RWPE2 (cell line): ENCODE measurements around the gene PLCL1.

Experiments
- ATAC-seq: fragments of 200-7000 bp; cut with Tn5 transposase; 3 replicates; pipeline ENCODE4 v1.9.1; 2021; ENCODE audit warnings: low read depth
- DNase-seq: peaks from one replicate; pipeline ENCODE4 v3.0.0-alpha.2; 2020; ENCODE audit warnings: low spot score
- H3K27ac ChIP-seq: fragments of 450-650 bp; 2 replicates; pipeline ENCODE4 v1.5.1; 2017; ENCODE audit warnings: mild to moderate bottlenecking; ENCODE audit not compliant: poor library complexity, severe bottlenecking
- H3K27me3 ChIP-seq: fragments of 250-450 bp; sonication (Bioruptor Pico); 2 replicates; pipeline ENCODE4 v1.5.1; 2021; ENCODE audit warnings: mild to moderate bottlenecking, moderate library complexity; ENCODE audit not compliant: insufficient read depth, poor library complexity, severe bottlenecking
- H3K36me3 ChIP-seq: fragments of 250-450 bp; sonication (Bioruptor Pico); 2 replicates; pipeline ENCODE4 v1.5.1; 2020; ENCODE audit warnings: low read depth, mild to moderate bottlenecking, moderate library complexity
- H3K4me1 ChIP-seq: fragments of 250-450 bp; sonication (Bioruptor Pico); 2 replicates; pipeline ENCODE4 v1.5.1; 2021; ENCODE audit warnings: mild to moderate bottlenecking, moderate library complexity; ENCODE audit not compliant: insufficient read depth, poor library complexity, severe bottlenecking
- H3K4me3 ChIP-seq: fragments of 250-450 bp; sonication (Bioruptor Pico); 2 replicates; pipeline ENCODE4 v1.5.1; 2021; ENCODE audit warnings: mild to moderate bottlenecking, moderate library complexity; ENCODE audit not compliant: severe bottlenecking
- H3K9me3 ChIP-seq: fragments of 250-450 bp; sonication (Bioruptor Pico); 2 replicates; pipeline ENCODE4 v1.5.1; 2021; ENCODE audit warnings: mild to moderate bottlenecking, moderate library complexity; ENCODE audit not compliant: severe bottlenecking
- TF ChIP-seq, protein P1 (sequence below): fragments of 450-650 bp; IDR thresholded peaks from one replicate; pipeline ENCODE4 v1.5.1; 2017; ENCODE audit warnings: mild to moderate bottlenecking, moderate library complexity; ENCODE audit not compliant: poor library complexity, severe bottlenecking

Gene PLCL1

DNA sequence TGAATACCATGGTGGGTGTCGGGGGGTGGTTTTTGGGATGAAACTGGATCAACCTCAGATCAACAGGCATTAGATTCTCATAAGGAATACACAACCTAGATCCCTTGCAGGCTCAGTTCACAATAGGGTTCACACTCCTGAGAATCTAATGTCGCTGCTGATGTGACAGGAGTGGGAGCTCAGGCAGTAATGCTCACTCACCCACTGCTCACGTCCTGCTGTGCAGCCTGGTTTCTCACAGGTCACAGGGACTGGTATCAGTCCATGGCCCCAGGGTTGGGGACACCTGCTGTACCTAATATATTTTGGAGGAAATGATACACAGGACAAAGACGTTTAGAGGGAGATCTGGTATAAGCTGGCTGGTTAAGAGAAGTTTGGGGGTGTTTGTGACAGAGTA, 338.8 kb downstream of the PLCL1 start:
- no peaks in the 10 kb centered on the region for H3K9me3 ChIP-seq
- H3K27ac ChIP-seq = no peak overlapping the region
- no peak overlapping the region for H3K4me3 ChIP-seq
- DNase-seq = no peak
- H3K27me3 ChIP-seq = no peaks in the 10 kb centered on the region
- no peaks in the 10 kb centered on the region for H3K4me1 ChIP-seq
- ATAC-seq = no peak
- TF ChIP-seq, protein P1, sequence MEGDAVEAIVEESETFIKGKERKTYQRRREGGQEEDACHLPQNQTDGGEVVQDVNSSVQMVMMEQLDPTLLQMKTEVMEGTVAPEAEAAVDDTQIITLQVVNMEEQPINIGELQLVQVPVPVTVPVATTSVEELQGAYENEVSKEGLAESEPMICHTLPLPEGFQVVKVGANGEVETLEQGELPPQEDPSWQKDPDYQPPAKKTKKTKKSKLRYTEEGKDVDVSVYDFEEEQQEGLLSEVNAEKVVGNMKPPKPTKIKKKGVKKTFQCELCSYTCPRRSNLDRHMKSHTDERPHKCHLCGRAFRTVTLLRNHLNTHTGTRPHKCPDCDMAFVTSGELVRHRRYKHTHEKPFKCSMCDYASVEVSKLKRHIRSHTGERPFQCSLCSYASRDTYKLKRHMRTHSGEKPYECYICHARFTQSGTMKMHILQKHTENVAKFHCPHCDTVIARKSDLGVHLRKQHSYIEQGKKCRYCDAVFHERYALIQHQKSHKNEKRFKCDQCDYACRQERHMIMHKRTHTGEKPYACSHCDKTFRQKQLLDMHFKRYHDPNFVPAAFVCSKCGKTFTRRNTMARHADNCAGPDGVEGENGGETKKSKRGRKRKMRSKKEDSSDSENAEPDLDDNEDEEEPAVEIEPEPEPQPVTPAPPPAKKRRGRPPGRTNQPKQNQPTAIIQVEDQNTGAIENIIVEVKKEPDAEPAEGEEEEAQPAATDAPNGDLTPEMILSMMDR = no peak
- no peaks in the 10 kb centered on the region for H3K36me3 ChIP-seq

GRCh38 chr2:198143793-198144192, 339.4 kb downstream of the PLCL1 start:
- Histone ChIP-seq H3K27me3 (no peaks in the 10 kb centered on the region), H3K27ac (no peak overlapping the region), H3K4me1 (no peaks in the 10 kb centered on the region), H3K36me3 (no peaks in the 10 kb centered on the region), H3K9me3 (no peaks in the 10 kb centered on the region), H3K4me3 (no peak overlapping the region)
- no peak for ATAC-seq
- TF ChIP-seq, protein P1 = no peak
- DNase-seq = no peak

GRCh38 chr2:198144660-198145059, 340.3 kb downstream of the PLCL1 start:
- H3K4me3 ChIP-seq = no peak overlapping the region
- no peak overlapping the region for H3K27ac ChIP-seq
- no peaks in the 10 kb centered on the region for H3K9me3 ChIP-seq
- ATAC-seq (no peak), DNase-seq (no peak)
- TF ChIP-seq, protein P1 = no peak
- H3K27me3 ChIP-seq = no peaks in the 10 kb centered on the region
- no peaks in the 10 kb centered on the region for H3K4me1 ChIP-seq
- H3K36me3 ChIP-seq = no peaks in the 10 kb centered on the region

GRCh38 chr2:198146346-198146940, 342.1 kb downstream of the PLCL1 start:
- no peak for ATAC-seq
- DNase-seq = no peak

GRCh38 chr2:198157314-198157713, 352.9 kb downstream of the PLCL1 start:
- H3K4me3 ChIP-seq = no peak overlapping the region
- TF ChIP-seq, protein P1 = no peak
- no peak for ATAC-seq
- H3K4me1 ChIP-seq = no peaks in the 10 kb centered on the region
- H3K27ac ChIP-seq = no peak overlapping the region
- H3K27me3 ChIP-seq = no peaks in the 10 kb centered on the region
- no peaks in the 10 kb centered on the region for H3K36me3 ChIP-seq
- H3K9me3 ChIP-seq = no peaks in the 10 kb centered on the region
- no peak for DNase-seq

More at GRCh38 chr2:198146346-198146940, 342.1 kb downstream of the PLCL1 start:
- Histone ChIP-seq H3K9me3 (no peaks in the 10 kb centered on the region), H3K36me3 (no peaks in the 10 kb centered on the region), H3K4me3 (no peak overlapping the region), H3K4me1 (no peaks in the 10 kb centered on the region), H3K27ac (no peak overlapping the region), H3K27me3 (no peaks in the 10 kb centered on the region)
- TF ChIP-seq, protein P1 = no peak
